H1 (cell line): ENCODE measurements around the gene PACSIN1. TPM values are rescaled to one million over a fixed set of nuclear protein-coding genes. Genes with fewer than 3 reads are reported as not detected.

ENCODE experiments used
- BACH1 ChIP-seq: IDR thresholded peaks from 2 replicates; pipeline ENCODE4 v1.6.1; 2012; ENCODE audit warnings: low read length, improper control_type of control experiment
- BRCA1 ChIP-seq: IDR thresholded peaks from 2 replicates; pipeline ENCODE4 v1.6.1; 2012; ENCODE audit warnings: low read depth, low read length, improper control_type of control experiment
- POLR2A ChIP-seq, 2 experiments: IDR thresholded peaks; 1 replicate in 1 of 2; 2 replicates in 1 of 2; pipeline ENCODE4 v1.6.1; 2011; ENCODE audit warnings: low read depth in 2 of 2, low read length in 2 of 2, mild to moderate bottlenecking in 2 of 2; ENCODE audit errors: control extremely low read depth in 1 of 2
- SAP30 ChIP-seq: fragments of 300-600 bp; sonication (generic); IDR thresholded peaks from 2 replicates; pipeline ENCODE4 v1.7.1; 2012; ENCODE audit warnings: low read length, moderate library complexity, mild to moderate bottlenecking, inconsistent platforms; ENCODE audit not compliant: insufficient read depth, insufficient replicate concordance
- SP1 ChIP-seq: IDR thresholded peaks from 2 replicates; pipeline ENCODE4 v1.6.1; 2011; ENCODE audit warnings: low read depth, low read length
- polyA plus RNA-seq, 7 experiments: library from polyadenylated mRNA; depleted of rRNA in 3 of 7; stranded (reverse) in 5 of 7; unstranded in 2 of 7; fragments of >200 nt in 5 of 7; fragments of 200-250 nt in 2 of 7; gene quantifications; 1 replicate in 5 of 7; 2 replicates in 1 of 7; 4 replicates in 1 of 7; pipeline versions ENCODE4 v1.2.1 to v1.2.3, GENCODE V29; 2011 to 2013; ENCODE audit warnings: missing spikeins in 2 of 7, mixed read lengths in 2 of 7
- total RNA-seq: library from RNA; stranded (reverse); fragmentation: NEBNext Ultra II Directional; extraction: Animal tissue kit (Norgen Biotek cat#: 25700); gene quantifications from 2 replicates; pipeline ENCODE4 v1.2.1, GENCODE V29; 2021

The PACSIN1 gene
- total and polyA plus RNA-seq, 2 of the 8 experiments (the other 6 are each of a cell fraction or from before 2014, with no cell fraction given) = 5.9 to 11.1 TPM

GRCh38 chr6:34546551-34547321 lies 80.9 kb downstream of the PACSIN1 start (continued):
- no peak for TF ChIP-seq SAP30
- TF ChIP-seq BRCA1 = no peak
- no peak for TF ChIP-seq POLR2A (IDR thresholded peaks at IDR 0.05; ENCODE audit: control extremely low read depth in 1 of 2, low read depth in 2 of 2, low read length in 2 of 2)
- no peak for TF ChIP-seq SP1
- TF ChIP-seq BACH1 = no peak
